ENCODE results near the gene SNX21. TPM values are rescaled to one million over a fixed set of nuclear protein-coding genes. Genes with fewer than 3 reads are reported as not detected.
A peak's percentile ranks its signal among the peaks of the same experiment; 100 is the strongest.
"Not testable (repeated sequence)": the region's sequence is repeated elsewhere in the genome, so short reads cannot be mapped to it uniquely, and the experiment has no call there.

Gene SNX21, protein sequence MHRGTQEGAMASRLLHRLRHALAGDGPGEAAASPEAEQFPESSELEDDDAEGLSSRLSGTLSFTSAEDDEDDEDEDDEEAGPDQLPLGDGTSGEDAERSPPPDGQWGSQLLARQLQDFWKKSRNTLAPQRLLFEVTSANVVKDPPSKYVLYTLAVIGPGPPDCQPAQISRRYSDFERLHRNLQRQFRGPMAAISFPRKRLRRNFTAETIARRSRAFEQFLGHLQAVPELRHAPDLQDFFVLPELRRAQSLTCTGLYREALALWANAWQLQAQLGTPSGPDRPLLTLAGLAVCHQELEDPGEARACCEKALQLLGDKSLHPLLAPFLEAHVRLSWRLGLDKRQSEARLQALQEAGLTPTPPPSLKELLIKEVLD
- 20.1 and 29.0 TPM in 2 replicates for total RNA-seq

DNA sequence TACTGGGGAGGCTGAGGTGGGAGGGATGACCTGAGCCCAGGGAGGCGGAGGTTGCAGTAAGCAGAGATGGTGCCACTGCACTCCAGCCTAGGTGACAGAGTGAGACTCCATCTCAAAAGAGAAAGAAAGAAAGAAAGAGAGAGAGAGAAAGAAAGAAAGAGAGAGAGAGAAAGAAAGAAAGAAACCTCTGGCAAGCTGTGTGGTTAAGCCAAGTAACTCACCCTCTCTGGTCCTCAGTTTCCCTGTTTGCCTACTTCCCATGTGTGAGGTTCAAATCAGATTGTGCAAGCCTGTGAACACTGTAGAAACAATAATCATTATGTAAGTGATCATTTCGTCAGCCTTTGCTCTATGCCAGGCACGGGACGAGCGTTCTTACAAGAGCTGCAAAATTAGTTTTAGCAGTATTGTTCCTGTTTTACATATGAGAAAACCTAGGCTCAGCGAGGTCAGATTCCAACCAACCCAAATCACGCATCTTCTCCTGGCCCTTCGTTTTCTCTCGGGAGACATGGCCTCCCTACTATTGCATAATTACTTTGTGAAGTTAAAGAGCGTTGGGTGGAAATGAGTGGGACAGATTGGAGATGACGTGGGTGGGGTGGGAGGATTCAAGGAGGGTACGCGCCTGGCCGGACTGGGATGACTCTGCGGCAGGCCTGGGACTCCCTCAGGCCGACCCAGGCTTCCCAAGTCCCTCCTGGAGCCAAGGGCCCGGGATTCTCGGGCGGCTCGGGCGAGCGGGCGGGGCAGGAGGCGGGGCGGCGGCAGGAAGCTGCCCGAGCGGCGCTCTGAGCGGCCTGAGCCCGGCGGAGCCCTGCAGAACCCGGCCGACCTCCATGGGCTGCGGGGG is at the start of gene SNX21:
Gene SNX21 (plus strand): TSS at position 770 of the 853 bp plus-strand sequence. CDS start 121 bp downstream, outside the sequence.
- peak; percentile 33 for DNase-seq (ENCODE audit: low read depth)
- peak within 1 kb of the TSS; percentile 88 for H3K4me3 ChIP-seq (ENCODE audit: low read depth, low read length)
- TF ChIP-seq, protein P1, sequence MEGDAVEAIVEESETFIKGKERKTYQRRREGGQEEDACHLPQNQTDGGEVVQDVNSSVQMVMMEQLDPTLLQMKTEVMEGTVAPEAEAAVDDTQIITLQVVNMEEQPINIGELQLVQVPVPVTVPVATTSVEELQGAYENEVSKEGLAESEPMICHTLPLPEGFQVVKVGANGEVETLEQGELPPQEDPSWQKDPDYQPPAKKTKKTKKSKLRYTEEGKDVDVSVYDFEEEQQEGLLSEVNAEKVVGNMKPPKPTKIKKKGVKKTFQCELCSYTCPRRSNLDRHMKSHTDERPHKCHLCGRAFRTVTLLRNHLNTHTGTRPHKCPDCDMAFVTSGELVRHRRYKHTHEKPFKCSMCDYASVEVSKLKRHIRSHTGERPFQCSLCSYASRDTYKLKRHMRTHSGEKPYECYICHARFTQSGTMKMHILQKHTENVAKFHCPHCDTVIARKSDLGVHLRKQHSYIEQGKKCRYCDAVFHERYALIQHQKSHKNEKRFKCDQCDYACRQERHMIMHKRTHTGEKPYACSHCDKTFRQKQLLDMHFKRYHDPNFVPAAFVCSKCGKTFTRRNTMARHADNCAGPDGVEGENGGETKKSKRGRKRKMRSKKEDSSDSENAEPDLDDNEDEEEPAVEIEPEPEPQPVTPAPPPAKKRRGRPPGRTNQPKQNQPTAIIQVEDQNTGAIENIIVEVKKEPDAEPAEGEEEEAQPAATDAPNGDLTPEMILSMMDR (conservative IDR thresholded peaks at IDR 0.05; ENCODE audit: low read depth, low read length) = no peak

DNA sequence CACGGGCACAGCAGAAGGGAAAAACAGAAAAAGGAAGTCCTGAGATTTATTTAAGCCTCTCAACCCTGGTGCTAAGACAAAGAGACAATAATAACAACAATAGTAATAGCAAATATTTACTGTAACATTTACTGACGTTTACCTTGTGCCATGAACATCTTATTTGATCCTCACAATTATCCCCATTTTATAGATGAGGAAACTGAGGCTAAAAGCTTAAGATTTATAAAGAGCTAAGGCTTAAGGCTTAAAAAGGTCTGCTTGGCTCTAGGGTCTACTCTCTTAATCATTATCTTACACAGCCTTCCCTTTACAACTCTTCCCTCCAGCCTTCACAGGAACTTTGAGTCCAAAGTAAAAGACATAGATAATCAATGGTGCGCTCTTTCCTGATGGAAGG is 45.2 kb upstream of the SNX21 start:
- H3K4me3 ChIP-seq (ENCODE audit: low read depth, low read length) = no peak overlapping the region
- TF ChIP-seq, protein P1 (conservative IDR thresholded peaks at IDR 0.05; ENCODE audit: low read depth, low read length) = no peak
- DNase-seq (ENCODE audit: low read depth) = no peak

DNA sequence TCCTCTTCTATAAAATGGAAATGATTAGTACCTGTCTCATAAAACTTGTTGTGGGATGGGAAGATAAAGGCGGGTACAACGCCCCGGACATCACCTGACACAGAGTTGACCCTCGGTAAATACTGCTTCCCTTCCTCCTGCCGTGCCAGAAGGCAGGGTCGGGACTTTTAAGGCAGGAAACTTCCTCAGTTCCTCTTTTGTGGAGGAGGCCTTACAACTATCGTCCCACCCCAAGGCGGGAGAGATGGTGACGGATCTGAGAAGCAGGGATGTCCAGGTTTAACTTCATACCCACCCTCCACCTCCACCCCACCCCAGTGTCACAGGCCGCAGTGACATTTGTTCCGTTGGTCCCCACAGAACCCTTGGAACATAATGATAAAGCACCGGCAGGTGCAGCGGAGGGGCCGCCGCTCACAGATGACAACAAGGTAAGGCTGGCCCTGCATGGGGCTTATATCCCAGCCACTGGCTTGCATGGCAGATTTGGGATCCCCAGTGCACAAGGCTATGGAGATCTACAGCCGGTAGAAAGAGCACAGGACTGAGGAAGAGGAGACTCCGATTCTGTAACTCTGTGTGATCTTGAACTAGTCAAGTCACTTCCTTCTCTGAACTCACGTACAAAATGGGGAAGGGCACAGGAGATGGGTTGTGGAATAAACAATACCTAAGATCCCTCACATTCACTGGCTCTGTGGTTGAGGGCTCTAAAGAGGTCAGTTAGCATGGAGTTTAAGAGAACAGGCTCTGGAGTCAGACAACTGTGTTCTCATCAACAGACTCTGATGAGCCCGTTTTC is 41.1 kb upstream of the SNX21 start:
- no peak for DNase-seq (ENCODE audit: low read depth)
- H3K4me3 ChIP-seq (ENCODE audit: low read depth, low read length) = peak overlapping the region; percentile 93
- TF ChIP-seq, protein P1 (conservative IDR thresholded peaks at IDR 0.05; ENCODE audit: low read depth, low read length) = no peak

DNA sequence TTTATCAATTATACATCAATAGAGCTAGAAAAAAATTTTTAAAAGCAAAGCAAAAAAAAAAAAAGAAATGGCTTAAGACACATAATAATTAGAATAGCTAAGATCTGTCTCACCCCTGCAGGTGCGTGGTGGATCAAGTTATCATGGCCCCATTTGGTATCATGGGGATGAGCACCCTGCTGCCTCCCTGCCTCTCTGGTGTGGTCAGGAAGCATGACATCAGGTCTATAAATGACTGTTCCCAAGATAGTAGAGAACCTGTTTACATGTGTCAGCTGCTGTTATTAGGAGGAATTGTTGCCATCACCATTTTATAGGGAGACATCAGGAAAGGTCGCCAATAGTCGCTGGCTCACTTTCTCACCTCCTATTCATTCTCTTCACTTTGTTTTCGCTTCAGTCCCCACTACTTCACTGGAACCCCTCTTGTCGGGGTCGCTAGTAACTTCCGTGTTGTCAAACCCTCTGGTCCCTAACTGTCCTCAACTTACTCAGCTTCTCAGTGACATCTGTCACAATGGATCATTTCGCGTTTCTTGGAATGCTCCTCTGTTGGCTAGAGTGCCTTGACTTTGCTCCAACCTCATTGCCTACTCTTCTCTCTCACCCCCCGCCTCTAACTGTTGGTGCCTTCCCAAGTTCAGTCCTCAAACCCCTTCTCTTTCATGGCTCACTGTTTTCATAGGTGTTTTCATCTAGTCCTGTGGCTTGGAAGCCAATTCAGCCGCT is 37.1 kb upstream of the SNX21 start:
- TF ChIP-seq, protein P1 (conservative IDR thresholded peaks at IDR 0.05; ENCODE audit: low read depth, low read length) = no peak
- H3K4me3 ChIP-seq (ENCODE audit: low read depth, low read length) = no peak overlapping the region
- no peak for DNase-seq (ENCODE audit: low read depth)

DNA sequence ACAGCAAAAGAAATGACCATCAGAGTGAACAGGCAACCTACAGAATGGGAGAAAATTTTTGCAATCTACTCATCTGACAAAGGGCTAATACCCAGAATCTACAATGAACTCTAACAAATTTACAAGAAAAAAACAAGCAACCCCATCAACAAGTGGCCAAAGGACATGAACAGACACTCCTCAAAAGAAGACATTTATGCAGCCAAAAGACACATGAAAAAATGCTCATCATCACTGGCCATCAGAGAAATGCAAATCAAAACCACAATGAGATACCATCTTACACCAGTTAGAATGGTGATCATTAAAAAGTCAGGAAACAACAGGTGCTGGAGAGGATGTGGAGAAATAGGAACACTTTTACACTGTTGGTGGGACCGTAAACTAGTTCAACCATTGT is 36.1 kb upstream of the SNX21 start:
- DNase-seq (ENCODE audit: low read depth); H3K4me3 ChIP-seq (ENCODE audit: low read depth, low read length): not testable (repeated sequence)

DNA sequence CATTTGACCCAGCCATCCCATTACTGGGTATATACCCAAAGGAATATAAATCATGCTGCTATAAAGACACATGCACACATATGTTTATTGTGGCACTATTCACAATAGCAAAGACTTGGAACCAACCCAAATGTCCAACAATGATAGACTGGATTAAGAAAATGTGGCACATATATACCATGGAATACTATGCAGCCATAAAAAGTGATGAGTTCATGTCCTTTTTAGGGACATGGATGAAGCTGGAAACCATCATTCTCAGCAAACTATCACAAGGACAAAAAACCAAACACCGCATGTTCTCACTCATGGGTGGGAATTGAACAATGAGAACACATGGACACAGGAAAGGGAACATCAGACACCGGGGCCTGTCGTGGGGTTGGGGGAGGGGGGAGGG is 35.6 kb upstream of the SNX21 start:
- not testable (repeated sequence) for DNase-seq (ENCODE audit: low read depth); H3K4me3 ChIP-seq (ENCODE audit: low read depth, low read length)

DNA sequence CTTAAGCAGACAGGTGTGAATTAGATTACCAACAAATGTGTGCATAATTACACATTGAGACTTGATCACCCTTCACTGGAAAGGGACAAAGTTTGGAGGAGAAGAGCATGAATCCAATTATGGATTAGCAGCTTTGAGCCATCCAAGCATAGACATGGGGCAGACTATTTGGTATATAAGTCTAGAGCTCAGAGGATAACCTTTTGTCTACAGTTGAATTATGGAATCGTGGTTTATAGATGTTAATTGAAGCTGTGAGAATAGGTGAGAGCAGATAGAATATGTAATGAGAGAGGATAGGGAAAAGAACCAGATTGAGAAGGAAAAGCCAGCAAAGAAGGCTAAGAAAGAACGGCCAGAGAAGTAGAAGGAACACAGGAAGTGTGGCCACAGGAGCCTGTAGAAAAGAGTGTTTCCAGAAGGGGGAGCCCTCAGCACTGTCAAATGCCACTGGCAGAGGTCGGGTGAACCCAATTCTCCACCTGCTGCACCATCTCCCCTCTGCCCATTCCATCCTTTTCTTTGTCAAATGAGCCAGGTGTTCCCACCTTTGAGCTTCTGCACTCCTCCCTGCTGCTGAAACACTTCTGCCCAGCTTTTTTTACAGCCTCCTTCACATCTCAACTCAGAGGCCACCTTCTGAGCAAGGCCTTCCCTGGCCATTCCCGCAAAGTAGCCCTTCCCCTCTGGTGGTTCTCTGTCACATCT is 34.5 kb upstream of the SNX21 start:
- DNase-seq (ENCODE audit: low read depth) = no peak
- no peak overlapping the region for H3K4me3 ChIP-seq (ENCODE audit: low read depth, low read length)
- TF ChIP-seq, protein P1 (conservative IDR thresholded peaks at IDR 0.05; ENCODE audit: low read depth, low read length) = peak; percentile 81

Measured in epithelial cell of proximal tubule (primary cell).